Parathyroid adenoma (tissue), 2 donors: ENCODE measurements around the gene DNAH8.
A peak's percentile ranks its signal among the peaks of the same experiment; 100 is the strongest.

Experiments used
- H2AFZ ChIP-seq: fragments of 300-600 bp; sonication (generic); one replicate; pipeline ENCODE4 v1.7.0; 2017; ENCODE audit warnings: antibody characterized with exemption, mild to moderate bottlenecking
- H3K27ac ChIP-seq: fragments of 300-600 bp; sonication (generic); one replicate; pipeline ENCODE4 v1.7.0; 2017
- H3K27me3 ChIP-seq: fragments of 300-600 bp; sonication (generic); one replicate; pipeline ENCODE4 v1.7.0; 2017; ENCODE audit warnings: low read length; ENCODE audit not compliant: control insufficient read depth, insufficient read depth
- H3K36me3 ChIP-seq: fragments of 300-600 bp; sonication (generic); one replicate; pipeline ENCODE4 v1.7.0; 2017; ENCODE audit warnings: low read length; ENCODE audit not compliant: control insufficient read depth, insufficient read depth
- H3K4me1 ChIP-seq: fragments of 300-600 bp; sonication (generic); one replicate; pipeline ENCODE4 v1.7.0; 2017; ENCODE audit warnings: control low read depth
- H3K4me2 ChIP-seq: fragments of 300-600 bp; sonication (generic); one replicate; pipeline ENCODE4 v1.7.0; 2017; ENCODE audit warnings: low read length
- H3K4me3 ChIP-seq: fragments of 300-600 bp; sonication (generic); one replicate; pipeline ENCODE4 v1.7.0; 2017; ENCODE audit warnings: low read depth, low read length
- H3K79me2 ChIP-seq: fragments of 300-600 bp; sonication (generic); one replicate; pipeline ENCODE4 v1.7.0; 2017; ENCODE audit warnings: control low read depth
- H3K9ac ChIP-seq: fragments of 300-600 bp; sonication (generic); one replicate; pipeline ENCODE4 v1.7.0; 2017; ENCODE audit warnings: mild to moderate bottlenecking
- H3K9me3 ChIP-seq: fragments of 300-600 bp; sonication (generic); one replicate; pipeline ENCODE4 v1.7.0; 2017; ENCODE audit warnings: low read length; ENCODE audit not compliant: control insufficient read depth
- TF ChIP-seq, protein P1 (sequence below): fragments of 300-600 bp; sonication (generic); IDR thresholded peaks from one replicate; pipeline ENCODE4 v1.7.0; 2017; ENCODE audit warnings: antibody characterized with exemption, mild to moderate bottlenecking
- donor health status: primary hyperparathyroidism.

Gene DNAH8

GRCh38 chr6:39029156-39030011 is 314.3 kb downstream of the DNAH8 start:
- Histone ChIP-seq H3K27me3 (no peaks in the 10 kb centered on the region), H3K4me1 (no peaks in the 10 kb centered on the region), H3K79me2 (no peaks in the 10 kb centered on the region), H3K36me3 (no peaks in the 10 kb centered on the region), H3K27ac (no peak overlapping the region), H3K9ac (no peak overlapping the region), H3K9me3 (no peaks in the 10 kb centered on the region), H2AFZ (no peak overlapping the region), H3K4me2 (no peak overlapping the region), H3K4me3 (no peak overlapping the region)
- TF ChIP-seq, protein P1, sequence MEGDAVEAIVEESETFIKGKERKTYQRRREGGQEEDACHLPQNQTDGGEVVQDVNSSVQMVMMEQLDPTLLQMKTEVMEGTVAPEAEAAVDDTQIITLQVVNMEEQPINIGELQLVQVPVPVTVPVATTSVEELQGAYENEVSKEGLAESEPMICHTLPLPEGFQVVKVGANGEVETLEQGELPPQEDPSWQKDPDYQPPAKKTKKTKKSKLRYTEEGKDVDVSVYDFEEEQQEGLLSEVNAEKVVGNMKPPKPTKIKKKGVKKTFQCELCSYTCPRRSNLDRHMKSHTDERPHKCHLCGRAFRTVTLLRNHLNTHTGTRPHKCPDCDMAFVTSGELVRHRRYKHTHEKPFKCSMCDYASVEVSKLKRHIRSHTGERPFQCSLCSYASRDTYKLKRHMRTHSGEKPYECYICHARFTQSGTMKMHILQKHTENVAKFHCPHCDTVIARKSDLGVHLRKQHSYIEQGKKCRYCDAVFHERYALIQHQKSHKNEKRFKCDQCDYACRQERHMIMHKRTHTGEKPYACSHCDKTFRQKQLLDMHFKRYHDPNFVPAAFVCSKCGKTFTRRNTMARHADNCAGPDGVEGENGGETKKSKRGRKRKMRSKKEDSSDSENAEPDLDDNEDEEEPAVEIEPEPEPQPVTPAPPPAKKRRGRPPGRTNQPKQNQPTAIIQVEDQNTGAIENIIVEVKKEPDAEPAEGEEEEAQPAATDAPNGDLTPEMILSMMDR = peak; percentile 60

GRCh38 chr6:39035681-39036080 is 320.6 kb downstream of the DNAH8 start:
- Histone ChIP-seq H3K4me1 (no peaks in the 10 kb centered on the region), H3K27ac (no peak overlapping the region), H3K4me2 (no peak overlapping the region), H2AFZ (no peak overlapping the region), H3K9me3 (no peaks in the 10 kb centered on the region), H3K9ac (no peak overlapping the region), H3K79me2 (no peaks in the 10 kb centered on the region), H3K4me3 (no peak overlapping the region), H3K27me3 (no peaks in the 10 kb centered on the region), H3K36me3 (no peaks in the 10 kb centered on the region)
- TF ChIP-seq, protein P1 = no peak

DNA sequence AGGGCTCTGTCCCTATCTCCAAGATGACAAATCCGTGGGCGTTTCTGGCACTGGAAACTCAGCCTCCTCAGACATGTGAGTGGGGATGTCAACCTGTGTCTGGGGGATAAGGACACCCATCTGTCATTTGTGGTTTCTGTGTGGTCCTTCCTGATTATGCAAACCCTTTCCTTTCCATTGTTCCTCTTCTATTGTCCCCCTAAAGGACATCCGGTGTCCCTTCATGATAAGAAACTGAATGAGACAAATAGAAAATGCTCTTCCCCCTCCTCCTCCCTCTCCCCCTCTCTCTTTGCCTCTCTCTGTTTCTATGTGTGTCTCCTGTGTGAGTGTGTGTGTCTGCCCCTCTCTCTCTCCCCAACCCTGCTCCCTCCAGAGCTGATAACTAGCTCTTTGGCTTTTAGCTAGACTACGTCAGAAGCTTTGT is 322.0 kb downstream of the DNAH8 start:
- Histone ChIP-seq H3K79me2 (no peaks in the 10 kb centered on the region), H3K27ac (no peak overlapping the region), H3K9ac (no peak overlapping the region), H3K4me3 (no peak overlapping the region), H3K36me3 (no peaks in the 10 kb centered on the region), H3K4me2 (no peak overlapping the region), H2AFZ (no peak overlapping the region), H3K27me3 (no peaks in the 10 kb centered on the region), H3K9me3 (no peaks in the 10 kb centered on the region), H3K4me1 (no peaks in the 10 kb centered on the region)
- TF ChIP-seq, protein P1 = no peak

- no peaks in the 10 kb centered on the region for H3K36me3 ChIP-seq
- H3K9ac ChIP-seq = no peak overlapping the region
- H3K79me2 ChIP-seq = no peaks in the 10 kb centered on the region
- no peak overlapping the region for H2AFZ ChIP-seq
- TF ChIP-seq, protein P1 = no peak
- no peaks in the 10 kb centered on the region for H3K9me3 ChIP-seq
- no peak overlapping the region for H3K4me2 ChIP-seq
- no peaks in the 10 kb centered on the region for H3K27me3 ChIP-seq
- no peak overlapping the region for H3K27ac ChIP-seq
- no peaks in the 10 kb centered on the region for H3K4me1 ChIP-seq
- H3K4me3 ChIP-seq = no peak overlapping the region
These were observed 322.6 kb downstream of the DNAH8 start for GRCh38 chr6:39037707-39038106.
